Measurements from ENCODE around the gene CGNL1. TPM values are rescaled to one million over a fixed set of nuclear protein-coding genes. Genes with fewer than 3 reads are reported as not detected.

Gene CGNL1
- 10 to 100 TPM in 4 of 5 donors, under 1 TPM in 1; 0.29 to 36.2 (median 29.3) TPM for total RNA-seq
- polyA plus RNA-seq, result 10 to 100 TPM in 1 of 3 donors, 1 to 10 TPM in 2; 4.9 to 16.4 (median 8.2) TPM
- long read RNA-seq, donor 1, result 0 reads
- long read RNA-seq, donor 2, result 0 reads
- long read RNA-seq, donor 3, result 0 reads
- long read RNA-seq, donor 4, result 0 reads
- long read RNA-seq, donor 5, result 0 reads
- long read RNA-seq, donor 6, partial matches to known transcripts, result 7 of 7 reads
- long read RNA-seq, donor 6, other reads (novel, unspliced or antisense), result 0 of 7 reads
- long read RNA-seq, donor 7, partial matches to known transcripts, result 7 of 7 reads
- long read RNA-seq, donor 7, other reads (novel, unspliced or antisense), result 0 of 7 reads
- long read RNA-seq, donor 8, full-length matches to known transcripts, result 1 of 1 reads
- long read RNA-seq, donor 8, partial matches to known transcripts, result 0 of 1 reads
- long read RNA-seq, donor 8, other reads (novel, unspliced or antisense), result 0 of 1 reads
- long read RNA-seq, donor 9, partial matches to known transcripts, result 13 of 13 reads
- long read RNA-seq, donor 9, other reads (novel, unspliced or antisense), result 0 of 13 reads
- long read RNA-seq, donor 10, result 0 reads

GRCh38 chr15:57375827-57376695 is at the start of gene CGNL1:
CGNL1 (plus strand) TSS chr15:57376505; CDS start chr15:57438000, 61,495 bp downstream.
- H3K36me3 ChIP-seq, result no peaks in the 10 kb centered on the region
- 18 to 33% (median 32%) methylated on average over 38 to 74 of the region's 76 CpGs for WGBS, 5 donors
- peaks cover 0 to 29% (median 4%) of the 10 kb centered on the region in 3 donors for H3K27me3 ChIP-seq
- peak within 1 kb of the TSS; percentile 70 to 88 (median 75) for H3K4me3 ChIP-seq
- TF ChIP-seq POLR2A (IDR thresholded peaks at IDR 0.05), result no peak
- TF ChIP-seq POLR2AphosphoS5 (IDR thresholded peaks at IDR 0.05), result peak in 2 of 3 donors; percentile 22 to 57
- no peak for TF ChIP-seq CTCF (IDR thresholded peaks at IDR 0.05)
- no peak for TF ChIP-seq EP300 (IDR thresholded peaks at IDR 0.05)
- peak; percentile 71 to 86 for DNase-seq
- H3K4me1 ChIP-seq, result peaks cover 15 to 37% (median 27%) of the 10 kb centered on the region in 4 donors
- H3K9me3 ChIP-seq, result no peaks in the 10 kb centered on the region
- intact Hi-C loops (cut with DNase I; ENCODE audit: low total_unique reads), result no loop called here
- peak within 1 kb of the TSS; percentile 80 to 86 (median 82) for H3K27ac ChIP-seq

GRCh38 chr15:57327985-57328471 is 48.3 kb upstream of the CGNL1 start:
- TF ChIP-seq POLR2AphosphoS5 (IDR thresholded peaks at IDR 0.05) (no peak), POLR2A (IDR thresholded peaks at IDR 0.05) (no peak), EP300 (IDR thresholded peaks at IDR 0.05) (no peak)
- Histone ChIP-seq H3K36me3 (no peaks in the 10 kb centered on the region), H3K27ac (no peak overlapping the region), H3K4me3 (no peak overlapping the region), H3K9me3 (no peaks in the 10 kb centered on the region), H3K27me3 (no peaks in the 10 kb centered on the region), H3K4me1 (peaks cover 0 to 10% (median 5%) of the 10 kb centered on the region in 4 donors)
- 78 to 90% (median 84%) methylated on average over 11 of the region's 11 CpGs for WGBS, 5 donors
- DNase-seq, result peak in 1 of 2 donors; percentile 57
- intact Hi-C loops (cut with DNase I; ENCODE audit: low total_unique reads), result no loop called here

GRCh38 chr15:57328479-57328878 is 47.8 kb upstream of the CGNL1 start:
- Histone ChIP-seq H3K36me3 (no peaks in the 10 kb centered on the region), H3K4me1 (peaks cover 0 to 5% (median 5%) of the 10 kb centered on the region in 4 donors), H3K27ac (no peak overlapping the region), H3K27me3 (no peaks in the 10 kb centered on the region), H3K9me3 (no peaks in the 10 kb centered on the region), H3K4me3 (no peak overlapping the region)
- intact Hi-C loops (cut with DNase I; ENCODE audit: low total_unique reads), result no loop called here
- DNase-seq, result no peak
- TF ChIP-seq POLR2A (IDR thresholded peaks at IDR 0.05) (no peak), POLR2AphosphoS5 (IDR thresholded peaks at IDR 0.05) (no peak), CTCF (IDR thresholded peaks at IDR 0.05) (no peak), EP300 (IDR thresholded peaks at IDR 0.05) (no peak)
- 90 to 95% (median 93%) methylated on average over 8 of the region's 8 CpGs for WGBS, 5 donors

- no peak for TF ChIP-seq CTCF (IDR thresholded peaks at IDR 0.05)
- TF ChIP-seq POLR2AphosphoS5 (IDR thresholded peaks at IDR 0.05), result no peak
- no peak for TF ChIP-seq POLR2A (IDR thresholded peaks at IDR 0.05)
- TF ChIP-seq EP300 (IDR thresholded peaks at IDR 0.05), result no peak
- no peak overlapping the region for H3K27ac ChIP-seq
- H3K4me1 ChIP-seq, result peaks cover 0 to 5% (median 3%) of the 10 kb centered on the region in 4 donors
- H3K9me3 ChIP-seq, result no peaks in the 10 kb centered on the region
- intact Hi-C loops (cut with DNase I; ENCODE audit: low total_unique reads), result no loop called here
- H3K36me3 ChIP-seq, result no peaks in the 10 kb centered on the region
- H3K4me3 ChIP-seq, result no peak overlapping the region
- no peaks in the 10 kb centered on the region for H3K27me3 ChIP-seq
- no peak for DNase-seq
- 72 to 81% (median 75%) methylated on average over 5 of the region's 5 CpGs for WGBS, 5 donors
Observed at GRCh38 chr15:57328897-57329296, 47.4 kb upstream of the CGNL1 start.
